HG02642 (cell line): ENCODE results near the gene BTBD7.

Source experiments
- ATAC-seq: cut with Tn5 transposase; IDR thresholded peaks from one replicate; pipeline ENCODE4 v1.9.1; 2021; ENCODE audit warnings: mild to moderate bottlenecking; ENCODE audit not compliant: unreplicated experiment, poor library complexity

The BTBD7 gene

GRCh38 chr14:93305725-93306418 lies 27.0 kb downstream of the BTBD7 start:
- ATAC-seq, result no peak

- ATAC-seq, result no peak
These were observed 28.1 kb downstream of the BTBD7 start for GRCh38 chr14:93304771-93305170.

GRCh38 chr14:93303659-93304058 lies 29.2 kb downstream of the BTBD7 start:
- ATAC-seq, result no peak

GRCh38 chr14:93302688-93303581 lies 29.9 kb downstream of the BTBD7 start:
- no peak for ATAC-seq

- ATAC-seq, result no peak
These were observed 30.9 kb downstream of the BTBD7 start for GRCh38 chr14:93301821-93302447.

- no peak for ATAC-seq
These were observed 33.0 kb downstream of the BTBD7 start for GRCh38 chr14:93299866-93300265.

GRCh38 chr14:93299416-93299815 lies 33.4 kb downstream of the BTBD7 start:
- ATAC-seq, result no peak

- ATAC-seq, result no peak
These were observed 37.2 kb downstream of the BTBD7 start for GRCh38 chr14:93295541-93296220.

- no peak for ATAC-seq
These were observed 46.5 kb downstream of the BTBD7 start for GRCh38 chr14:93286212-93286890.

GRCh38 chr14:93285044-93285443 lies 47.8 kb downstream of the BTBD7 start:
- ATAC-seq, result no peak

- no peak for ATAC-seq
These were observed 50.9 kb downstream of the BTBD7 start for GRCh38 chr14:93281937-93282336.

GRCh38 chr14:93280743-93281142 lies 52.1 kb downstream of the BTBD7 start:
- ATAC-seq, result no peak

GRCh38 chr14:93276031-93276716 lies 56.7 kb downstream of the BTBD7 start:
- ATAC-seq, result no peak

- no peak for ATAC-seq
These were observed 58.6 kb downstream of the BTBD7 start for GRCh38 chr14:93274055-93274806.

- no peak for ATAC-seq
These were observed 61.7 kb downstream of the BTBD7 start for GRCh38 chr14:93271111-93271510.

GRCh38 chr14:93269341-93270068 lies 63.3 kb downstream of the BTBD7 start:
- no peak for ATAC-seq

GRCh38 chr14:93268406-93268805 lies 64.4 kb downstream of the BTBD7 start:
- no peak for ATAC-seq

- no peak for ATAC-seq
These were observed 65.6 kb downstream of the BTBD7 start for GRCh38 chr14:93267149-93267711.
